ENCODE data around the gene PCBP3. TPM values are rescaled to one million over a fixed set of nuclear protein-coding genes. Genes with fewer than 3 reads are reported as not detected.
"Not testable (repeated sequence)": the region's sequence is repeated elsewhere in the genome, so short reads cannot be mapped to it uniquely, and the experiment has no call there.

Gene PCBP3
- total and polyA plus RNA-seq, 2 donors from 2014 or later, result 2.3 to 5.4 TPM

GRCh38 chr21:45709696-45710268 is 66.3 kb downstream of the PCBP3 start:
- Histone ChIP-seq H3K27me3 (ENCODE audit: control insufficient read depth, insufficient read depth, low read length) (no peaks in the 10 kb centered on the region), H3K36me3 (ENCODE audit: control insufficient read depth in 2 of 3, insufficient read depth in 3 of 3, low read length in 3 of 3) (no peaks in the 10 kb centered on the region), H3K4me1 (ENCODE audit: control insufficient read depth in 2 of 3, insufficient read depth in 2 of 3, low read depth in 1 of 3, low read length in 3 of 3) (no peaks in the 10 kb centered on the region), H3K9ac (ENCODE audit: low read length in 3 of 3) (no peak overlapping the region), H3K27ac (ENCODE audit: low read depth in 2 of 2, low read length in 2 of 2) (no peak overlapping the region), H3K9me3 (ENCODE audit: control insufficient read depth in 2 of 3, insufficient read depth in 1 of 3, low read length in 3 of 3) (peaks cover 0 to 7% (median 0%) of the 10 kb centered on the region in 3 donors), H3K4me3 (ENCODE audit: low read length in 3 of 3) (no peak overlapping the region)
- intact Hi-C loops (cut with DNase I), result no loop called here
- FAIRE-seq (no peak), DNase-seq (no peak)
- TF ChIP-seq CTCF (IDR thresholded peaks at IDR 0.05; ENCODE audit: borderline replicate concordance, extremely low read depth, insufficient read depth), result no peak

DNA sequence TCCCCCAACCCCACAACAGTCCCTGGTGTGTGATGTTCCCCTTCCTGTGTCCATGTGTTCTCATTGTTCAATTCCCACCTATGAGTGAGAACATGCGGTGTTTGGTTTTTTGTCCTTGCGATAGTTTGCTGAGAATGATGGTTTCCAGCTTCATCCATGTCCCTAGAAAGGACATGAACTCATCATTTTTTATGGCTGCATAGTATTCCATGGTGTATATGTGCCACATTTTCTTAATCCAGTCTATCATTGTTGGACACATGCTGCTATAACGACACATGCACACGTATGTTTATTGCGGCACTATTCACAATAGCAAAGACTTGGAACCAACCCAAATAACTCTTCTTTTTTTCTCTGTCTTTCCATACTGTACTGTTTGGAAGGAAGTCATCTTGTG is 66.8 kb downstream of the PCBP3 start:
- H3K27ac ChIP-seq (ENCODE audit: low read depth in 2 of 2, low read length in 2 of 2); H3K9ac ChIP-seq (ENCODE audit: low read length in 3 of 3); intact Hi-C loops (cut with DNase I); H3K9me3 ChIP-seq (ENCODE audit: control insufficient read depth in 2 of 3, insufficient read depth in 1 of 3, low read length in 3 of 3); H3K36me3 ChIP-seq (ENCODE audit: control insufficient read depth in 2 of 3, insufficient read depth in 3 of 3, low read length in 3 of 3); FAIRE-seq; DNase-seq; H3K4me1 ChIP-seq (ENCODE audit: control insufficient read depth in 2 of 3, insufficient read depth in 2 of 3, low read depth in 1 of 3, low read length in 3 of 3); H3K4me3 ChIP-seq (ENCODE audit: low read length in 3 of 3); H3K27me3 ChIP-seq (ENCODE audit: control insufficient read depth, insufficient read depth, low read length): not testable (repeated sequence)

- Histone ChIP-seq H3K4me1 (ENCODE audit: control insufficient read depth in 2 of 3, insufficient read depth in 2 of 3, low read depth in 1 of 3, low read length in 3 of 3) (no peaks in the 10 kb centered on the region), H3K36me3 (ENCODE audit: control insufficient read depth in 2 of 3, insufficient read depth in 3 of 3, low read length in 3 of 3) (no peaks in the 10 kb centered on the region), H3K9me3 (ENCODE audit: control insufficient read depth in 2 of 3, insufficient read depth in 1 of 3, low read length in 3 of 3) (peaks cover 0 to 7% (median 0%) of the 10 kb centered on the region in 3 donors), H3K4me3 (ENCODE audit: low read length in 3 of 3) (no peak overlapping the region), H3K9ac (ENCODE audit: low read length in 3 of 3) (no peak overlapping the region), H3K27ac (ENCODE audit: low read depth in 2 of 2, low read length in 2 of 2) (no peak overlapping the region), H3K27me3 (ENCODE audit: control insufficient read depth, insufficient read depth, low read length) (no peaks in the 10 kb centered on the region)
- DNase-seq (no peak), FAIRE-seq (no peak)
- intact Hi-C loops (cut with DNase I), result no loop called here
- TF ChIP-seq CTCF (IDR thresholded peaks at IDR 0.05; ENCODE audit: borderline replicate concordance, extremely low read depth, insufficient read depth), result no peak
Measured at GRCh38 chr21:45713613-45714012, 70.1 kb downstream of the PCBP3 start.

DNA sequence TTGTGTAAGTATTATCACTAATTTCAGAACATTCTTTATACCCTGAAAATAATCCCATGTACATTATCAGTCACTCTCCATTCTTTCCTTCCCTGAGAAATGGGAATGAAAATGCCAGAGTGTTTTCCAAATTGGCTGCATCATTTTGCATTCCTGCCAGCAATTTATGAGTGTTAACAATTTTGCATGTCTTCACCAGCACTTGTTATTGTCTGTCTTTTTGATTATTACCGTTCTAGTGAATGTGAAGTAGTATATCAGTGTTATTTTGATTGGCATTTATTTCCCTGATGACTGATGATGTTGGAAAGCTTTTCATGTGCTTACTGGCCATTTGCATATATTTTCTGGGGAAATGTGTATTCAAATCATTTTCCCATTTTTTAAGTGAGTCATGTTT is 71.9 kb downstream of the PCBP3 start:
- no peak for TF ChIP-seq CTCF (IDR thresholded peaks at IDR 0.05; ENCODE audit: borderline replicate concordance, extremely low read depth, insufficient read depth)
- H3K27me3 ChIP-seq (ENCODE audit: control insufficient read depth, insufficient read depth, low read length), result no peaks in the 10 kb centered on the region
- no peaks in the 10 kb centered on the region for H3K4me1 ChIP-seq (ENCODE audit: control insufficient read depth in 2 of 3, insufficient read depth in 2 of 3, low read depth in 1 of 3, low read length in 3 of 3)
- FAIRE-seq (no peak), DNase-seq (no peak)
- H3K9me3 ChIP-seq (ENCODE audit: control insufficient read depth in 2 of 3, insufficient read depth in 1 of 3, low read length in 3 of 3), result peaks cover 0 to 7% (median 0%) of the 10 kb centered on the region in 3 donors
- H3K36me3 ChIP-seq (ENCODE audit: control insufficient read depth in 2 of 3, insufficient read depth in 3 of 3, low read length in 3 of 3), result no peaks in the 10 kb centered on the region
- H3K27ac ChIP-seq (ENCODE audit: low read depth in 2 of 2, low read length in 2 of 2), result no peak overlapping the region
- no peak overlapping the region for H3K9ac ChIP-seq (ENCODE audit: low read length in 3 of 3)
- H3K4me3 ChIP-seq (ENCODE audit: low read length in 3 of 3), result no peak overlapping the region
- intact Hi-C loops (cut with DNase I), result no loop called here

Data from kidney (tissue), 14 donors.